Glutamatergic neuron (in vitro differentiated cells): ENCODE results near the gene CEP112. TPM values are rescaled to one million over a fixed set of nuclear protein-coding genes. Genes with fewer than 3 reads are reported as not detected.

Source experiments
- DNase-seq: peaks from one replicate; pipeline ENCODE4 v3.0.0; 2022
- H3K27ac Mint-ChIP-seq: one replicate; pipeline ENCODE4 v1.8.0; 2020; ENCODE audit warnings: mild to moderate bottlenecking, mixed read lengths, inconsistent platforms; ENCODE audit not compliant: unreplicated experiment
- H3K27me3 Mint-ChIP-seq: one replicate; pipeline ENCODE4 v1.8.0; 2020; ENCODE audit warnings: mild to moderate bottlenecking, moderate library complexity, mixed read lengths, inconsistent platforms; ENCODE audit not compliant: unreplicated experiment
- H3K36me3 Mint-ChIP-seq: one replicate; pipeline ENCODE4 v1.8.0; 2020; ENCODE audit warnings: mild to moderate bottlenecking, mixed read lengths, inconsistent platforms; ENCODE audit not compliant: unreplicated experiment
- H3K4me1 Mint-ChIP-seq: one replicate; pipeline ENCODE4 v1.8.0; 2020; ENCODE audit warnings: mild to moderate bottlenecking, low read depth, mixed read lengths, inconsistent platforms; ENCODE audit not compliant: unreplicated experiment
- H3K4me3 Mint-ChIP-seq: one replicate; pipeline ENCODE4 v1.8.0; 2020; ENCODE audit warnings: mild to moderate bottlenecking, mixed read lengths, inconsistent platforms; ENCODE audit not compliant: unreplicated experiment
- H3K9me3 Mint-ChIP-seq: one replicate; pipeline ENCODE4 v1.8.0; 2020; ENCODE audit warnings: mild to moderate bottlenecking, moderate library complexity, mixed read lengths, inconsistent platforms; ENCODE audit not compliant: unreplicated experiment
- CTCF ChIP-seq: fragments of 200-600 bp; sonication (generic); IDR thresholded peaks from one replicate; pipeline ENCODE4 v1.5.0; 2021; ENCODE audit not compliant: partially characterized antibody, unreplicated experiment
- total RNA-seq: library from RNA; stranded (reverse); fragmentation: NEBNext Ultra II Directional; extraction: Animal tissue kit (Norgen Biotek cat#: 25700); gene quantifications from one replicate; pipeline ENCODE4 v1.2.1, GENCODE V29; 2021; ENCODE audit not compliant: unreplicated experiment

The CEP112 gene
- total RNA-seq, 1 donor from 2014 or later: 8.5 TPM

GRCh38 chr17:65868881-65869280 is 323.1 kb downstream of the CEP112 start:
- TF ChIP-seq CTCF: no peak
- H3K27ac Mint-ChIP-seq: no peak overlapping the region
- H3K4me1 Mint-ChIP-seq: no peaks in the 10 kb centered on the region
- no peak overlapping the region for H3K4me3 Mint-ChIP-seq
- H3K27me3 Mint-ChIP-seq: no peaks in the 10 kb centered on the region
- no peak for DNase-seq
- H3K36me3 Mint-ChIP-seq: no peaks in the 10 kb centered on the region
- H3K9me3 Mint-ChIP-seq: peaks cover 2% of the 10 kb centered on the region

GRCh38 chr17:65867014-65867413 is 324.9 kb downstream of the CEP112 start:
- Mint-ChIP-seq H3K4me1 (no peaks in the 10 kb centered on the region), H3K9me3 (peaks cover 2% of the 10 kb centered on the region), H3K36me3 (no peaks in the 10 kb centered on the region), H3K4me3 (no peak overlapping the region), H3K27ac (no peak overlapping the region), H3K27me3 (no peaks in the 10 kb centered on the region)
- no peak for DNase-seq
- TF ChIP-seq CTCF: no peak

GRCh38 chr17:65865715-65866425 is 326.1 kb downstream of the CEP112 start:
- H3K27ac Mint-ChIP-seq: no peak overlapping the region
- H3K36me3 Mint-ChIP-seq: no peaks in the 10 kb centered on the region
- no peak for TF ChIP-seq CTCF
- H3K27me3 Mint-ChIP-seq: no peaks in the 10 kb centered on the region
- no peak for DNase-seq
- peaks cover 2% of the 10 kb centered on the region for H3K9me3 Mint-ChIP-seq
- no peaks in the 10 kb centered on the region for H3K4me1 Mint-ChIP-seq
- H3K4me3 Mint-ChIP-seq: no peak overlapping the region

- no peak for TF ChIP-seq CTCF
- H3K9me3 Mint-ChIP-seq: peaks cover 2% of the 10 kb centered on the region
- no peak overlapping the region for H3K4me3 Mint-ChIP-seq
- no peaks in the 10 kb centered on the region for H3K27me3 Mint-ChIP-seq
- H3K4me1 Mint-ChIP-seq: no peaks in the 10 kb centered on the region
- DNase-seq: no peak
- no peaks in the 10 kb centered on the region for H3K36me3 Mint-ChIP-seq
- H3K27ac Mint-ChIP-seq: no peak overlapping the region
Measured at GRCh38 chr17:65864394-65864793, 327.5 kb downstream of the CEP112 start.

GRCh38 chr17:65857718-65858117 is 334.2 kb downstream of the CEP112 start:
- Mint-ChIP-seq H3K9me3 (no peaks in the 10 kb centered on the region), H3K27ac (no peak overlapping the region), H3K4me3 (no peak overlapping the region), H3K27me3 (no peaks in the 10 kb centered on the region), H3K4me1 (no peaks in the 10 kb centered on the region), H3K36me3 (no peaks in the 10 kb centered on the region)
- no peak for TF ChIP-seq CTCF
- DNase-seq: no peak
